Chondrocyte (in vitro differentiated cells): ENCODE results near the gene IRF6. TPM values are rescaled to one million over a fixed set of nuclear protein-coding genes. Genes with fewer than 3 reads are reported as not detected.

Experiments
- DNase-seq: peaks from one replicate; pipeline ENCODE4 v3.0.0; 2021; ENCODE audit warnings: mixed read lengths, low spot score
- H3K27ac Mint-ChIP-seq: one replicate; pipeline ENCODE4 v1.8.0; 2021; ENCODE audit warnings: mild to moderate bottlenecking, moderate library complexity, mixed read lengths; ENCODE audit not compliant: unreplicated experiment
- H3K27me3 Mint-ChIP-seq: 2 replicates; pipeline ENCODE4 v1.8.0; 2021; ENCODE audit warnings: low read depth, mixed read lengths
- H3K36me3 Mint-ChIP-seq: 2 replicates; pipeline ENCODE4 v1.8.0; 2021; ENCODE audit warnings: low read depth, mixed read lengths
- H3K4me1 Mint-ChIP-seq: 2 replicates; pipeline ENCODE4 v1.8.0; 2021; ENCODE audit warnings: low read depth, mild to moderate bottlenecking, mixed read lengths
- H3K4me3 Mint-ChIP-seq: one replicate; pipeline ENCODE4 v1.8.0; 2021; ENCODE audit warnings: mild to moderate bottlenecking, moderate library complexity, mixed read lengths; ENCODE audit not compliant: unreplicated experiment
- H3K9me3 Mint-ChIP-seq: 2 replicates; pipeline ENCODE4 v1.8.0; 2021; ENCODE audit warnings: low read depth, mixed read lengths
- CTCF ChIP-seq: fragments of 200-600 bp; sonication (generic); IDR thresholded peaks from 2 replicates; pipeline ENCODE4 v1.5.0; 2021; ENCODE audit warnings: antibody characterized with exemption, mild to moderate bottlenecking, moderate library complexity
- total RNA-seq: library from RNA; stranded (reverse); gene quantifications from 3 replicates; pipeline ENCODE4 v1.2.1, GENCODE V29; 2021

IRF6 gene
- total RNA-seq, 1 donor from 2014 or later: 0.25 TPM

GRCh38 chr1:209769971-209770370 is 36.0 kb downstream of the IRF6 start:
- Mint-ChIP-seq H3K9me3 (no peaks in the 10 kb centered on the region), H3K4me3 (no peak overlapping the region), H3K4me1 (no peaks in the 10 kb centered on the region), H3K27me3 (peaks cover 11% of the 10 kb centered on the region), H3K36me3 (no peaks in the 10 kb centered on the region), H3K27ac (no peak overlapping the region)
- no peak for DNase-seq
- no peak for TF ChIP-seq CTCF

- H3K4me1 Mint-ChIP-seq: no peaks in the 10 kb centered on the region
- H3K4me3 Mint-ChIP-seq: peak overlapping the region; percentile 3
- TF ChIP-seq CTCF: no peak
- no peak overlapping the region for H3K27ac Mint-ChIP-seq
- H3K36me3 Mint-ChIP-seq: no peaks in the 10 kb centered on the region
- no peak for DNase-seq
- H3K27me3 Mint-ChIP-seq: peaks cover 11% of the 10 kb centered on the region
- no peaks in the 10 kb centered on the region for H3K9me3 Mint-ChIP-seq
These were observed 36.6 kb downstream of the IRF6 start for GRCh38 chr1:209769171-209769904.

- Mint-ChIP-seq H3K9me3 (no peaks in the 10 kb centered on the region), H3K27ac (no peak overlapping the region), H3K4me3 (no peak overlapping the region), H3K4me1 (no peaks in the 10 kb centered on the region), H3K36me3 (no peaks in the 10 kb centered on the region), H3K27me3 (peaks cover 11% of the 10 kb centered on the region)
- TF ChIP-seq CTCF: no peak
- DNase-seq: no peak
These were observed 37.6 kb downstream of the IRF6 start for GRCh38 chr1:209768354-209768774.

GRCh38 chr1:209767706-209768105 is 38.2 kb downstream of the IRF6 start:
- H3K4me1 Mint-ChIP-seq: no peaks in the 10 kb centered on the region
- H3K27me3 Mint-ChIP-seq: peaks cover 12% of the 10 kb centered on the region
- no peaks in the 10 kb centered on the region for H3K36me3 Mint-ChIP-seq
- TF ChIP-seq CTCF: no peak
- H3K4me3 Mint-ChIP-seq: no peak overlapping the region
- no peaks in the 10 kb centered on the region for H3K9me3 Mint-ChIP-seq
- no peak for DNase-seq
- no peak overlapping the region for H3K27ac Mint-ChIP-seq

GRCh38 chr1:209767096-209767495 is 38.8 kb downstream of the IRF6 start:
- no peak overlapping the region for H3K4me3 Mint-ChIP-seq
- H3K36me3 Mint-ChIP-seq: no peaks in the 10 kb centered on the region
- H3K27ac Mint-ChIP-seq: no peak overlapping the region
- H3K27me3 Mint-ChIP-seq: peaks cover 18% of the 10 kb centered on the region
- no peaks in the 10 kb centered on the region for H3K9me3 Mint-ChIP-seq
- TF ChIP-seq CTCF: no peak
- no peak for DNase-seq
- H3K4me1 Mint-ChIP-seq: no peaks in the 10 kb centered on the region
